HEK293T (cell line): ENCODE measurements around the gene RETREG2.
A peak's percentile ranks its signal among the peaks of the same experiment; 100 is the strongest.

Source experiments
- CTCF ChIA-PET: fragments of 350-600 bp; formaldehyde crosslinking; extraction: SDS; loops from one replicate; lab custom pipeline; 2021; ENCODE audit warnings: antibody characterized with exemption, inconsistent platforms; lab: Yijun Ruan, JAX
- POLR2A ChIA-PET: fragments of 350-600 bp; formaldehyde crosslinking; extraction: SDS; loops from one replicate; lab custom pipeline; 2020; ENCODE audit warnings: antibody characterized with exemption, inconsistent platforms; lab: Yijun Ruan, JAX
- DNase-seq: peaks from one replicate; pipeline ENCODE4 v3.0.0; 2012; ENCODE audit warnings: mixed read lengths; ENCODE audit errors: extremely low spot score
- ARNT ChIP-seq: fragments of 450-650 bp; IDR thresholded peaks from 2 replicates; pipeline ENCODE4 v1.6.1; 2017; ENCODE audit warnings: mild to moderate bottlenecking
- BHLHE40 ChIP-seq: fragments of 450-650 bp; IDR thresholded peaks from 2 replicates; pipeline ENCODE4 v1.6.1; 2016; ENCODE audit warnings: mild to moderate bottlenecking, moderate library complexity, borderline replicate concordance
- CTBP1 ChIP-seq: fragments of 450-650 bp; IDR thresholded peaks from 2 replicates; pipeline ENCODE4 v1.6.1; 2016; ENCODE audit warnings: borderline replicate concordance
- ELF4 ChIP-seq: fragments of 450-650 bp; IDR thresholded peaks from 2 replicates; pipeline ENCODE4 v1.6.1; 2017; ENCODE audit warnings: antibody characterized with exemption
- FOXA1 ChIP-seq: fragments of 450-650 bp; IDR thresholded peaks from 2 replicates; pipeline ENCODE4 v1.6.1; 2016; ENCODE audit warnings: mild to moderate bottlenecking
- FOXK2 ChIP-seq: fragments of 450-650 bp; IDR thresholded peaks from 2 replicates; pipeline ENCODE4 v1.6.1; 2016; ENCODE audit warnings: mild to moderate bottlenecking
- FOXM1 ChIP-seq: fragments of 450-650 bp; IDR thresholded peaks from 2 replicates; pipeline ENCODE4 v1.6.1; 2017; ENCODE audit warnings: mild to moderate bottlenecking, borderline replicate concordance
- HDGF ChIP-seq: fragments of 450-650 bp; IDR thresholded peaks from 2 replicates; pipeline ENCODE4 v1.6.1; 2017; ENCODE audit warnings: antibody characterized with exemption, borderline replicate concordance
- L3MBTL2 ChIP-seq: fragments of 450-650 bp; conservative IDR thresholded peaks from 2 replicates; pipeline ENCODE4 v1.6.1; 2016; ENCODE audit warnings: mild to moderate bottlenecking
- LEF1 ChIP-seq: fragments of 450-650 bp; IDR thresholded peaks from 2 replicates; pipeline ENCODE4 v1.6.1; 2017; ENCODE audit warnings: mild to moderate bottlenecking, borderline replicate concordance
- NFRKB ChIP-seq: fragments of 450-650 bp; IDR thresholded peaks from 2 replicates; pipeline ENCODE4 v1.6.1; 2016; ENCODE audit warnings: mild to moderate bottlenecking, moderate library complexity
- PKNOX1 ChIP-seq: fragments of 450-650 bp; IDR thresholded peaks from 2 replicates; pipeline ENCODE4 v1.6.1; 2016
- SP1 ChIP-seq: fragments of 450-650 bp; IDR thresholded peaks from 2 replicates; pipeline ENCODE4 v1.6.1; 2017
- SUZ12 ChIP-seq: fragments of 450-650 bp; IDR thresholded peaks from 2 replicates; pipeline ENCODE4 v1.6.1; 2016; ENCODE audit warnings: mild to moderate bottlenecking
- TARDBP ChIP-seq: fragments of 450-650 bp; IDR thresholded peaks from 2 replicates; pipeline ENCODE4 v1.6.1; 2016
- ZNF384 ChIP-seq: fragments of 450-650 bp; IDR thresholded peaks from 2 replicates; pipeline ENCODE4 v1.6.1; 2016

The RETREG2 gene

GRCh38 chr2:219177552-219178376, at the start of gene RETREG2:
Gene RETREG2, plus strand, starts transcription at chr2:219178275. Its CDS starts 78 bp downstream, at chr2:219178353.
- CTCF ChIA-PET, result no interaction called here
- DNase-seq, result peak; percentile 98
- POLR2A ChIA-PET, result interaction anchor here (1.4 kb wide), 2 partner anchors 15 to 52 kb away, joined by 4 to 5 read pairs; no protein-coding TSS in a partner anchor
- peak; percentile 14; the same call in 1 of the 2 replicates for TF ChIP-seq ARNT
- TF ChIP-seq L3MBTL2, result peak; percentile 49
- TF ChIP-seq CTBP1, result no peak
- TF ChIP-seq FOXM1, result peak; percentile 76; the same call in 1 of the 2 replicates

- ChIA-PET POLR2A (no interaction called here), CTCF (interaction anchor here (1.0 kb wide), 1 partner anchor 9 kb away, joined by 4 read pairs; no protein-coding TSS in a partner anchor)
- TF ChIP-seq FOXM1 (no peak), BHLHE40 (no peak), ZNF384 (no peak), CTBP1 (no peak), ARNT (no peak), PKNOX1 (no peak), FOXA1 (no peak), SUZ12 (no peak), LEF1 (no peak), HDGF (no peak), FOXK2 (no peak), SP1 (no peak), ELF4 (no peak), NFRKB (no peak), TARDBP (no peak), L3MBTL2 (no peak)
- DNase-seq, result no peak
Observed at GRCh38 chr2:219128396-219128795, 49.7 kb upstream of the RETREG2 start.

- ChIA-PET POLR2A (no interaction called here), CTCF (interaction anchor here (0.6 kb wide), 1 partner anchor 56 kb away, joined by 3 read pairs; no protein-coding TSS in a partner anchor)
- no peak for DNase-seq
- TF ChIP-seq LEF1, result no peak
- no peak for TF ChIP-seq BHLHE40
- no peak for TF ChIP-seq CTBP1
- no peak for TF ChIP-seq ELF4
- TF ChIP-seq ZNF384, result no peak
- TF ChIP-seq SUZ12, result no peak
- TF ChIP-seq FOXK2, result no peak
- TF ChIP-seq L3MBTL2, result no peak
- no peak for TF ChIP-seq PKNOX1
- no peak for TF ChIP-seq FOXA1
- TF ChIP-seq FOXM1, result no peak
- TF ChIP-seq SP1, result no peak
- TF ChIP-seq ARNT, result no peak
- no peak for TF ChIP-seq HDGF
- no peak for TF ChIP-seq TARDBP
- no peak for TF ChIP-seq NFRKB
Observed at GRCh38 chr2:219129589-219129988, 48.5 kb upstream of the RETREG2 start.

GRCh38 chr2:219131327-219131726, 46.7 kb upstream of the RETREG2 start:
- ChIA-PET POLR2A (interaction anchor here (1.1 kb wide), 1 partner anchor 23 kb away, joined by 3 read pairs; no protein-coding TSS in a partner anchor), CTCF (interaction anchor here (0.6 to 1.7 kb wide), 2 partner anchors 9 to 23 kb away, joined by 4 to 5 read pairs; no protein-coding TSS in a partner anchor)
- TF ChIP-seq HDGF, result no peak
- TF ChIP-seq L3MBTL2, result no peak
- TF ChIP-seq SUZ12, result no peak
- TF ChIP-seq TARDBP, result no peak
- no peak for TF ChIP-seq SP1
- no peak for TF ChIP-seq FOXA1
- no peak for TF ChIP-seq FOXK2
- TF ChIP-seq LEF1, result no peak
- TF ChIP-seq BHLHE40, result no peak
- no peak for TF ChIP-seq ZNF384
- TF ChIP-seq PKNOX1, result no peak
- TF ChIP-seq NFRKB, result no peak
- TF ChIP-seq CTBP1, result no peak
- TF ChIP-seq ELF4, result no peak
- DNase-seq, result no peak

- POLR2A ChIA-PET, result interaction anchor here (1.1 kb wide), 1 partner anchor 23 kb away, joined by 3 read pairs; no protein-coding TSS in a partner anchor
Observed at GRCh38 chr2:219131744-219132143, 46.3 kb upstream of the RETREG2 start.

More at GRCh38 chr2:219131744-219132143, 46.3 kb upstream of the RETREG2 start:
- CTCF ChIA-PET, result interaction anchor here (0.6 to 1.7 kb wide), 2 partner anchors 10 to 23 kb away, joined by 4 to 5 read pairs; no protein-coding TSS in a partner anchor
- TF ChIP-seq FOXA1 (no peak), LEF1 (no peak), BHLHE40 (no peak), SP1 (no peak), NFRKB (no peak), TARDBP (no peak), SUZ12 (no peak), HDGF (no peak)
- no peak for DNase-seq
